Measurements from ENCODE around the gene CENPN. TPM values are rescaled to one million over a fixed set of nuclear protein-coding genes. Genes with fewer than 3 reads are reported as not detected.

Gene CENPN
- polyA plus RNA-seq, 3 donors = 2.6 to 7.0 (median 6.6) TPM

DNA sequence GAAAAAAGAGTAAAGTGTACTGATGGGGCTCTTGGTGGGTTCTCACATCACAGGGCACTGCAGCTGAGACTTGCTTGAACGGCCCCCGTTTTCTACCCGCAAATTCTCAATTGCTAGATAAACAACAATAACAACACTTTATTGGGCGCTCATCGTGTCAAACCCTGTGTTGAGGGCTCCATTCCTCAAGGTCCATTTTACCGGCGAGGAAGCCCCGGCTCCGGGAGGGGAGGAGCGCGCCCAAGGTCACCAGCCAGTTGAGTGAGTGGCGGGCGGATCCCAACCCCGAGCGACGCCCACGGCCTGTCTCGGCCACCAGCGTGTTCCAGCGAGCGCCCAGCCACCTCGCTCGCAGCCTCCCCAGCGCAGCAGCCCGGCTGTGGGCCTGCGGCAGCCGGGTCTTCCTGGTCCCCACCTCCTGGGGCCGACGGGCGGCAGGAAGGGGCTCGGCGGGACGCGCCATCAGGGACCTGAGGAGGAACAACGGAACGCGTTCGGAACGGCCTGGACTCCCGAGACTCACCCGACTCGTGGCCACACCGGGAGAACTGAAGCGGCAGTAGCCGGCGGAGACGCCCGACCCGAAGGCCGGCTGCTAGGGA lies 702 bp upstream of the CENPN start:
- 0 to 1% (median 0%) methylated on average over 45 to 50 of the region's 50 CpGs for WGBS, 3 donors
- peak overlapping the region; percentile 44 for H3K27ac ChIP-seq (ENCODE audit: low read depth, low read length)

DNA sequence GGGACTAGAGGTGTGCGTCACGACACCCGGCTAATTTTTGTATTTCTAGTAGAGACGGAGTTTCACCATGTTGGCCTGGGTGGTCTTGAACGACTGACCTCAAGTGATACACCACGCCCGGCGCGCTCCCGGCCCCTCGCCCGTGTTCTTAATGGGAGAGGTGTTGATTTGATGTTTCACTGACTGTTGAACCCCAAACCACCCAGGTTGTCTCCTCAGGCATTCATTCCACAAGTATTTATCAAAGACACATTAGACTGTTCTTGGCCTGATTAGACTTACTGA lies 1.4 kb downstream of the CENPN start:
- WGBS, 3 donors = 93 to 97% (median 96%) methylated on average over 12 of the region's 12 CpGs
- no peak overlapping the region for H3K27ac ChIP-seq (ENCODE audit: low read depth, low read length)

DNA sequence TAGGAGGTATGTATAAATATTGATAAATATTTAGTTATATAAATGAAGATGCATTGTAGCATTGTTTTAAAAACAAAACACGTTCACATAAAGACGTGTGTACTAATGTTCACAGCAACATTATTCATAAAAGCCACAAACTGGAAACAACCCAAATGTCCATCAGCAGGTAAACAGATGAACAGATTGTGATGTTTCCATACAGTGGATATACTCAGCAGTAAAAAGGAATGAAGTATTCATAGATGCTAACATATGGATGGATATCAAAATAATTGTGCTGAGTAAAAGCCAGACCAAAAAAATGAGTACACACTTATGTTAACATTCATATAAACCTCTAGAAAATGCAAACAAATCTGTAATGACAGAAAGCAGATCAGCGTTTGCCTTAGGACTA lies 6.0 kb downstream of the CENPN start:
- WGBS, 3 donors = 90 to 96% (median 96%) methylated on average over 3 of the region's 3 CpGs
- H3K27ac ChIP-seq (ENCODE audit: low read depth, low read length) = no peak overlapping the region

DNA sequence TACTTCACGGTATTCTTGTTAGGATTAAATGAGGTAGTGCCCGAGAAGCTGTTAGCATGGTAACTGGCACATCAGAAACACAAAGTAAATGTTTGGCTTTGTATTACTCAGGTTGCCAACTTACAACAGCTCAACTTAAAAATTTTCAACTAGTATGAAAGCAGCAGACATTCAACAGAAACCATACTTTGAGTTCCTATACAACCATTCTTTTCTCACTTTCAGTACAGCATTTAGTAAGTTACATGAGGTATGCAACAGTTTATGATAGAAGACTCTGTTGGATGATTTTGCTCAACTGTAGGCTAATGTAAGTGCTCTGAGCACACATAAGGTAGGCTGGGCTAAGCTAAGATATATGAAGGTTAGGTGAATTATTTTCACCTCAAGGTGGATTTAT lies 7.7 kb downstream of the CENPN start:
- WGBS, 3 donors = 81 to 99% (median 96%) methylated on average over 2 of the region's 2 CpGs
- H3K27ac ChIP-seq (ENCODE audit: low read depth, low read length) = no peak overlapping the region

DNA sequence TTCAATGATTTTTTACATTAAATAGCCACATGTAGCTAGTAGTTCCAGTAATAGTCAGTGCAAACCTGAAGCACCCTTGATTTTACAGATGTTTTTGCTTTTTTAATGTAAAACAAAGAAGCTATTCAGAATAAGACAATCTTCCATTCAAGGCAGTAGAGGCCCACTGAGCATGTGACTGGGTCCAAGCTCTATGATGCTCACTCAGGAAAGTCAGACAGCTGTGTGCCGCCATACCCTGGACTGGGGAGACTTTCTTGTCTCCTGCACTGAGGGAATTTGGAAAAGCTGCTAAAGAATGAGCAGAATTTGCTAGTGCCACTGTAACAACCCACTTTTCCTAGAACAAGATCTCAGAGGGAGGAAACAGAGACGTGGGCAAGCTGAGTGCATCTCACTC lies 11.5 kb downstream of the CENPN start:
- 92 to 98% (median 97%) methylated on average over 2 of the region's 2 CpGs for WGBS, 3 donors
- no peak overlapping the region for H3K27ac ChIP-seq (ENCODE audit: low read depth, low read length)

DNA sequence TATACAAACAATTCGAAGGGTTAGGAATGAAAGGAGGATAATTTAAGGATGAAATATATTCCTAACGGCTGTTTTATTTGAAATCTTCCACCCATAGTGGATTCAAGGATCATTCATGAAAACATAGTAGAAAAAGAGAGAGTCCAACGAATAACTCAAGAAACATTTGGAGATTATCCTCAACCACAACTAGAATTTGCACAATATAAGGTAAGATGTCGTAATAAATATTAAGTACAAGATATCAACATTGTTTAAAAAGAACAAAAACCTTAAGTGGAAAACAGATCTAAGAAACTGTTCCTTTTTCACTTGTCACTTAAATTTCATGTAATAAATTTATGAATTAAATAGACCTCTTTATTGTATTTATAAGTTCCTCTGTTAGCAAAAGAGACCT lies 19.4 kb downstream of the CENPN start:
- H3K27ac ChIP-seq (ENCODE audit: low read depth, low read length) = no peak overlapping the region
- WGBS, 3 donors = 89 to 92% (median 89%) methylated on average over 4 of the region's 4 CpGs

DNA sequence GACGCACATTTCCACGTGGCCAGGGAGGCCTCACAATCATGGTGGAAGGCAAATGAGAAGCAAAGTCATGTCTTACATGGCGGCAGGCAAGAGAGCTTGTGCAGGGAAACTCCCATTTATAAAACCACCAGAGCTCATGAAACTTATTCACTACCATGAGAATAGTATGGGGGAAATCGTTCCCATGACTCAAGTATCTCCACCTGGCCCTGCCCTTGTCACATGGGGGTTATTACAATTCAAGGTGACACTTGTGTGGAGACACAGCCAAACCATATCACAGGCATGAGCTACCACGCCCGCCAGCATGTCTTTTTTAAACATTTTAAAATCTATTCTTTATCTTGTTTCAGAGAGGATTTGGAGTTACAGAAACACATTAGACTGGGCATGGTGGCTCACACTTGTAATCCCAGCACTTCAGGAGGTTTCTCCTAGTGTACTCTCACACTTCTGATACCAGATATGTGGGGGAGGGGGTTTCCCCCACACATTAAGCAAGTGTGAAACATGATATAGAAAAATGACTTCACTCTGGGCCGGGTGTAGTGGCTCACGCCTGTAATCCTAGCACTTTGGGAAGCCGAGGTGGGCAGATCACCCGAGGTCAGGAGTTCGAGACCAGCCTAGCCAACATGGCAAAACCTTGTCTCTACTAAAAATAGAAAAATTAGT lies 23.1 kb downstream of the CENPN start:
- no peak overlapping the region for H3K27ac ChIP-seq (ENCODE audit: low read depth, low read length)
- 82 to 97% (median 94%) methylated on average over 11 of the region's 11 CpGs for WGBS, 3 donors

DNA sequence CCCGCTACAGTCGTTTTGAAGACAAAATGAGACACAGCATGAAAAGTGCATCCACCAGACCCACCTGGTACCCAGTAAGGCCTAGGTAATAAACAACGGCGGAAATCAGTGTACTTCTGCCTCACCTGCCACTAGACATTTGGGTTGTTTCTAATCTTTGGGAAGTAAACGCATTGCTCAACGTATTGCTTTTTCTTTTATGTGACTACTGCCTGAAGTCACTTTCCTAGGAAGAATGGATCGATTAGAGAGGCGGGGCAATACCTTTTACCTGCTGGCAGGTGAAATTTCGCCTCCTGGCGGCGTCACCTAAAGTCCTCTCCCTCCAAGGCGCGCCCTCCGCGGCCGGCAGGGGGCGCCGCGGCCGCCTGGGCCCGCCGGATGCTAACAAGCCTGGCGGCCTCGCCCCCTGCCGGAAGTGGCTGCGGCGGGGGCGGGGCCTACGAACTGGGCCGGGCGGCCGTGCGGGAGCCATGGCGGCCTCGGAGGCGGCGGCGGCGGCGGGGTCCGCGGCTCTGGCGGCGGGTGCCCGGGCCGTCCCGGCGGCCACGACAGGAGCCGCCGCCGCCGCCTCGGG lies 28.5 kb downstream of the CENPN start, which contains the start of gene ATMIN:
TSS of gene ATMIN (plus strand) at position 445 of the 577 bp plus-strand sequence. CDS start at position 474, 29 bp downstream.
- 2 to 6% (median 5%) methylated on average over 45 to 54 of the region's 54 CpGs for WGBS, 3 donors
- no peak within 1 kb of the TSS for H3K27ac ChIP-seq (ENCODE audit: low read depth, low read length)

DNA sequence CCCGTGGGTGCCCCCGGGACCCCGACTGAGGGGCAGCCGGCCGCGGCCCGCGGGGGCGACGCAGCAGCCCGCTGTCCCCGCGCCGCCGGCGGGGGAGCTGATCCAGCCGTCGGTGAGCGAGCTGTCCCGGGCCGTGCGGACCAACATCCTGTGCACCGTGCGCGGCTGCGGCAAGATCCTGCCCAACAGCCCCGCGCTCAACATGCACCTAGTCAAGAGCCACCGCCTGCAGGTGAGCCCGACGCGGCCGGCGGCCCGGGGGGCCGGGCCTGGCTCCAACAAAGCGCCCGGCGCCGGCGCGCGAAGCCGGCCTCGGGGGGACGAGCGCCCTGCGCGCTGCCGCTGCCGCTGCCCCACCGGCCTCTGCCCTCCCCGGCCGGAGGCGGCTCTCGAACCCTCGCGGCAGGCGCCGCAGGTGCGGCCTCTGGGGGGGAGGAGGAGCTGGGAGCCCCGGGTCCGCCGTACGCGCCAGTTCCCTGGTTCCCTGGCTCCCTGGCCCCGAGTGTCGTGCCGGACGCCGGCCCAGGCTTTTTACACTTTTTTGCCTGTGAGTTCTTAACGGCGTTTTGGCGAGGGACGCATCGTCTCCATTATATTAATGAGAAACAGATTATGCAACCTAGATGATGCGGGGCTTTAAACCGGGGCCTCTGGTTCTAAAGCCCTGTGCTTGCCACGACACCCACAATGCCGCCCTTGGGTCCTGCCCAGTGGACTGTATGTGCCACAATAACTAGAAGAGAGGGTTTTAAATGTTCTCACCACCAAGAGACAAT lies 29.1 kb downstream of the CENPN start:
- 0 to 1% (median 0%) methylated on average over 59 to 80 of the region's 80 CpGs for WGBS, 3 donors
- H3K27ac ChIP-seq (ENCODE audit: low read depth, low read length) = no peak overlapping the region

DNA sequence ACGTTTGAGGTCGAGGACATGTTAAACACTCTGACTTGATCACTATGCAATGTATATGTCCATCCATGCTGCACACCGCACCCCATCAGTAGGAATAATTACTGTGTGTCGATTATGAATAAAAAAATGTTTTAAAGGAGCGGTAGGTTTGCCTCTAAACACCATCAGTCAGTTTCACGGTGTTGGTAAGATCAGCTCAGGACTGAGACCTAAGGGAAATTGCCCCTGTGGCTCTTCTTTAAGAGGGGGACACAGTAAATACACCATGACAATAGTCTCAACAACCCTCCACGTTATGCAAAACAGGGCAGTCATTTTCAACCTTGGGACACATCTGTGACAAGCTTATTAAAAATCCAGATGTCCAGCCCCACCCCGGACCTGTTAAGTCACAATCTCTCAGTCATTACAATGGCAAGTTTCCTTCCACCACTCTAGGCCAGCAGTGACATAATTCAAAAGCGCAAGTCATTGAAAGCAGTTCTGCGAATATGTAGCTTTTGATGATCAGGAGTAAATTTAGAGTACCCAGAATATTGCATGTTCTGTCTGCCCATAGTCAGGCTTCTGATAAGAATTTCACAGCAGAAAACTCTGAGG lies 29.8 kb downstream of the CENPN start:
- 16 to 25% (median 18%) methylated on average over 10 of the region's 10 CpGs for WGBS, 3 donors
- no peak overlapping the region for H3K27ac ChIP-seq (ENCODE audit: low read depth, low read length)

DNA sequence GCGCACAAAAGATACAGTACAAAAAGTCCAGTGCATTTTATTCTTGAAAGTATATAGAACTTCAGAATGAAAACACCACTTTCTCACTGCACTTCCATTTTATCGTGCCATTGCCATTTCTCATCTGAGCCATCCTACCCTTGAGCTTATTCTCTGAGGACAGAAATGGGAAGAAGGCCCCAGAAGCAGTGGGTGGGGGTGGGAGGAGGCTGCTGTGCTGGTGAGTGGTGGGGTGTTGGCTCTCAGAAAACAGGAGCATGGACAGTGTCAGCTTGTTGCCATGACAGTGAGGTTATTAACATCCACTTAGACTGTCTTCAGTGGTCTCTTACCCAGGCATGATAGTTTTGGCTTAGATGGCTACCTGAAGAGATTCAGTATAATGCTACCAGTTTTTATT lies 33.1 kb downstream of the CENPN start:
- 95 to 99% (median 97%) methylated on average over 2 of the region's 2 CpGs for WGBS, 3 donors
- no peak overlapping the region for H3K27ac ChIP-seq (ENCODE audit: low read depth, low read length)

DNA sequence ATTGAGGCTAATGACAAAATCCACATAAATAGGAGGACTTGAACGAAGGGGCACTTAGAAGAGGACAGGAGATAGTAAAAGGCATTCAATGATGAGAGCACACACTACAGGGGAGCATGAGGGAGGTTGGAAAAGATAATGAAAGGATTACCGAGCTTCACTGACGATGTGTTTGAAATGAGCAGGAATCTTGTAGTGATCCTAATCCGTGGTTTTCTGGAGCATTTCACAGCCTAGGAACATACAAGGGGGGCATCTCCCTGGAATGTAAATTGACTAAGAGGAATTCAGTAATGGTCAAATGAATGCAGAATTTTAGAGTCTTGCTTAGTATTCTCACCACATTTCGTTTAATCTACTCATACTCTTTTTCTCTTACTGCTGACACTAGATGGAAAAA lies 33.8 kb downstream of the CENPN start:
- WGBS, 3 donors = 81 to 93% (median 90%) methylated on average over 5 of the region's 5 CpGs
- H3K27ac ChIP-seq (ENCODE audit: low read depth, low read length) = no peak overlapping the region

DNA sequence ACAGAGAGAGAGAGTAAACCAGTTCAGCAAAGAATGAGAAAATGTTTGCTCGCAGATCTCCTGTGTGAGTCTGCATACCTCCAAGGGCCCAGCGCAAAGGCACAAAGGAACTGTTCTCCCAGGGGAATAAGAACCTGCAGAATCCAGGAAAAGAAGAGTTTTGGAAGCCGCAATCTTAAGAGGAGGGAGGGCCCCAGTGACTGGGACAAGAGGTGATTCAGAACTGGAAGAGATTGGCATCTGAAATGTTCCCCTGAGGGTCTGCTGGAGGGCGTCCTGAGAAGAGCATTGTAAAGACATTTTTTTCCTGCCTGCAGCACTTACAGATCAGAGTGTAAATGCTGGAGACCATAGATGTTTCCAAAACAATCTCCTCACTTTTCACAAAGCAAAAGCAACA lies 34.7 kb downstream of the CENPN start:
- H3K27ac ChIP-seq (ENCODE audit: low read depth, low read length) = no peak overlapping the region
- 82 to 89% (median 88%) methylated on average over 4 of the region's 4 CpGs for WGBS, 3 donors

DNA sequence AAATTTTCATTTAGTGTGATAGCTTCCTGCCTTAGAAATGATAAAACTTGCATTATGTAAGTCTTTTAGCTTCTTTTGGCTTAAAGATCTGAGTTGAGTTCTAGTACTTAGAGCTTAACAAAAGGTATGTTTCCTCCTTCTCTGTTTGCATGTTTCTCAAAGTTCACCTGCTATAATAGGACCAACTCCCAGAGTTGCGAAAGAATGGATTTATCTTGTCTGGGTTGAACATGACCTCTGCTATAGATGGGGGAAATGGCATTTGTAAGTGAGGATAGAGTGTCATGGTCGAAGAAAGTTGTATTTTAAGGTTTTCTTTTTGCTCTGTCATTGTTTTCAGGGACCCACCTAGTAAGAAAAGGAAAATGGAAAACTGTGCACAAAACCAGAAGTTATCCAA lies 35.8 kb downstream of the CENPN start:
- no peak overlapping the region for H3K27ac ChIP-seq (ENCODE audit: low read depth, low read length)
- WGBS, 3 donors = 90 to 100% (median 95%) methylated on average over 2 of the region's 2 CpGs

DNA sequence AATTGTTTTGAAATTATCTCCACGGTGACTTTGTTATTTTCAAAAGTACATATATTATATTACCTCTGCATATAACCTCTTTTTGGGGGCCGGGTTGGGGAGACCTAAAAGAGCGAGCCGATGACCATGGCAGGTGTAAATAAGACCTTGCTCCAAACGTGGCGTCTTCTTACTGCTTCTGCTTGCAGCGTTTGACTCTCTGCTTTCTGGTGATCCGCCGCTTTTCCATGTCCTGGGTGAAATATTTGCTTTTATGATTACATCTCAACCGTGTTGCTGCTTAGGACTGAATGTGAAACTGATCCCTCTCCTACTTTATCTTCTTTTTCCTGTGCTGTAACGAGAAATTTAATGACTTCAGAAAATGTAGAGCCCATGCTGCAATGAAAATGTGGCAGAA lies 46.7 kb downstream of the CENPN start:
- no peak overlapping the region for H3K27ac ChIP-seq (ENCODE audit: low read depth, low read length)
- WGBS, 3 donors = 78 to 83% (median 82%) methylated on average over 11 of the region's 11 CpGs

DNA sequence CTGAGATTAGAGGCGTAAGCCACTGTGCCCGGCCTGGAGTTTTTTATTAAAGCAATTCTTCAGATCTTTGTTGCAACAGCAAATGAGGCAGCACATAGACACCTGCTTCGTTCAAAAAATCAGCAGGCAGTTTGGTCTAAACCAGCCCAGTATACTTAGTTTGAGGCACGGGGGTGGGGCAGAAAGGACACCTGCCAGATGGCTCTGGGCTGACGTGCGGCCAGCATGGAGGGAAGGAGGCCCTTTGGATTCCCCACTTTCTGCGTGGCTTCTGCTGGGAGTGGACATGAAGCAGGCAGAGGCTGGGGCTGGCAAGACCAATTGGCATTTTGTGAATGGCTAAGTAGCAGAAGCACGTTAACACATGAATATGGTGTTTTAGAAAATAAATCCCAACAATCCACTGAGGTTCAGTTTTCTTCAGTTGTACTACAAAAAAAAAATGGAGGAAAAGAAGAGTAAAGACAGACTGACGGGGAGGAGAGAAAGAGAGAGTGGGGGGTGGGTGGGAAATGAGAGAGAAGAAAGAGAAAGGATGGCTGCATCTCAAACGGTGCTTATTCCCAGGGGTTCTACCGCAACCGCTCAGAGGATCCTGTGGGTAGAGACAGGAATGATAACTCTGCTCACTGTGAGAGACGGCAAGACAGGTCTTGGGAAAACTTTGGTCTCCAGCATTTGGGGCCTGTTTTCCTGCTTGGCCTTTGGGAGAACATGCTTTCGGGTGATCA lies 53.7 kb downstream of the CENPN start:
- 84 to 88% (median 85%) methylated on average over 14 of the region's 14 CpGs for WGBS, 3 donors
- H3K27ac ChIP-seq (ENCODE audit: low read depth, low read length) = no peak overlapping the region

DNA sequence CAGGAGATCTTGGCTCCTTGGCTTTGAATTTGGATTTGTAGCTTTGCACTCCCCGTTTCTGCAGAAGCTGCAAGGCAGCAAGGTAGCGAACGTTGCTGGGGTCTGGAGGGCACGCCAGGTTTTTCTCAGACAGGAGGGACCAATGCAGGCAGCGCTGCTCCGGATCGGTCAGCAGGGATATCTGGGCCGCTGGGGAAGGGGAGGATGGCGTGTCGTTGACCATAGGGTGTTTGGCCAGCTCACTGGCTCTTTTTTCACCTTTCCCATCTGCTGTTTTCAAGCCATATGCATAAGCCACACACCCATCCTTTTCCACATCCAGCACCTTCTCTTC lies 54.3 kb downstream of the CENPN start:
- 85 to 94% (median 86%) methylated on average over 10 of the region's 10 CpGs for WGBS, 3 donors
- no peak overlapping the region for H3K27ac ChIP-seq (ENCODE audit: low read depth, low read length)

DNA sequence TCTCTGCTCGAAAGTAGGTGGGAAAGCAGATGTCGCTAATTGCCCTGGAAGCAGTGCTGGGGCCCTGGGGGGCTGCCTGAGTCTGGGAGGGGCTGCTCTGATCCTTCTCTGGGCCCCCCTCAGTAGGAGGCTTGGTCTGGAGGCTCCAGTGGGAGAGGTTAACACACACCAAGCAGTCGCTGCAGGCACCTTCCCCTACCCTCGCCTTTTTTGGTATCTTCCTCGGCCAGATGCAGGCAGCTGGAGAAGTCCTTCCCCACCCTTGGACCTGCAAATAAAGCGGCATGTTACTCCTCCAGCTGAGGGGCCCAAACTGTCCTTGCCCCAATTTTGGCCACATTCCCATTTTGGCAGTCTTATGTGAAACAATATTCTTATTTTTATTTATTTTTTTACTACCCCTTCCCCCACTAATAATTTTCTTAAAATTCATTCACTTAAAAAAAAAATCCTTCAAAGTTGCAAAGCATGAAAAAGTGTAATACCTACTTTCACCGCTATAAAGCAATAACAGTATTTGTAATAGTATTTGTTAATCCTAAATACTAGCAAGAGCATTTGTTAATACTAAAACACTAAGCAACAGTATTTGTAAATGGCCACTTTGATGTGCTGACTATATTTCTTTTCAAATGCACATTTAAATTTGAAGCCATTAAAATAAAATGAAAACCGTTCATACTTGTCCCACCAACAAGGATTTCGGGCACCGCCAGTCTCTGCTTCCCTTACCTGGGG lies 55.0 kb downstream of the CENPN start:
- 89 to 95% (median 92%) methylated on average over 10 of the region's 10 CpGs for WGBS, 3 donors

More for the DNA sequence above, 55.0 kb downstream of the CENPN start:
- H3K27ac ChIP-seq (ENCODE audit: low read depth, low read length) = no peak overlapping the region
